Mesothelial cell of epicardium (in vitro differentiated cells): ENCODE measurements around the gene TLCD1. TPM values are rescaled to one million over a fixed set of nuclear protein-coding genes. Genes with fewer than 3 reads are reported as not detected.

Source experiments
- DNase-seq, 2 experiments: peaks; one replicate each; pipeline ENCODE4 v3.0.0; 2021; ENCODE audit warnings: low spot score in 2 of 2; ENCODE audit not compliant: unreplicated experiment in 2 of 2
- H3K27ac Mint-ChIP-seq: 2 replicates; pipeline ENCODE4 v1.8.0; 2021; ENCODE audit warnings: mixed read lengths
- H3K27me3 Mint-ChIP-seq: 2 replicates; pipeline ENCODE4 v1.8.0; 2021; ENCODE audit warnings: low read depth, mixed read lengths
- H3K36me3 Mint-ChIP-seq: 2 replicates; pipeline ENCODE4 v1.8.0; 2021; ENCODE audit warnings: mixed read lengths
- H3K4me1 Mint-ChIP-seq: 2 replicates; pipeline ENCODE4 v1.8.0; 2021; ENCODE audit warnings: mixed read lengths
- H3K4me3 Mint-ChIP-seq: 2 replicates; pipeline ENCODE4 v1.8.0; 2021; ENCODE audit warnings: mild to moderate bottlenecking, moderate library complexity, mixed read lengths
- H3K9me3 Mint-ChIP-seq: 2 replicates; pipeline ENCODE4 v1.8.0; 2021; ENCODE audit warnings: mixed read lengths
- total RNA-seq: library from RNA; stranded (reverse); gene quantifications from 3 replicates; pipeline ENCODE4 v1.2.1, GENCODE V29; 2021
- TF ChIP-seq, protein P1 (sequence below): fragments of 200-600 bp; sonication (generic); IDR thresholded peaks from one replicate; pipeline ENCODE4 v1.5.0; 2021; ENCODE audit warnings: antibody characterized with exemption; ENCODE audit not compliant: unreplicated experiment

The TLCD1 gene
- total RNA-seq, 1 donor from 2014 or later, result 2.3 TPM

DNA sequence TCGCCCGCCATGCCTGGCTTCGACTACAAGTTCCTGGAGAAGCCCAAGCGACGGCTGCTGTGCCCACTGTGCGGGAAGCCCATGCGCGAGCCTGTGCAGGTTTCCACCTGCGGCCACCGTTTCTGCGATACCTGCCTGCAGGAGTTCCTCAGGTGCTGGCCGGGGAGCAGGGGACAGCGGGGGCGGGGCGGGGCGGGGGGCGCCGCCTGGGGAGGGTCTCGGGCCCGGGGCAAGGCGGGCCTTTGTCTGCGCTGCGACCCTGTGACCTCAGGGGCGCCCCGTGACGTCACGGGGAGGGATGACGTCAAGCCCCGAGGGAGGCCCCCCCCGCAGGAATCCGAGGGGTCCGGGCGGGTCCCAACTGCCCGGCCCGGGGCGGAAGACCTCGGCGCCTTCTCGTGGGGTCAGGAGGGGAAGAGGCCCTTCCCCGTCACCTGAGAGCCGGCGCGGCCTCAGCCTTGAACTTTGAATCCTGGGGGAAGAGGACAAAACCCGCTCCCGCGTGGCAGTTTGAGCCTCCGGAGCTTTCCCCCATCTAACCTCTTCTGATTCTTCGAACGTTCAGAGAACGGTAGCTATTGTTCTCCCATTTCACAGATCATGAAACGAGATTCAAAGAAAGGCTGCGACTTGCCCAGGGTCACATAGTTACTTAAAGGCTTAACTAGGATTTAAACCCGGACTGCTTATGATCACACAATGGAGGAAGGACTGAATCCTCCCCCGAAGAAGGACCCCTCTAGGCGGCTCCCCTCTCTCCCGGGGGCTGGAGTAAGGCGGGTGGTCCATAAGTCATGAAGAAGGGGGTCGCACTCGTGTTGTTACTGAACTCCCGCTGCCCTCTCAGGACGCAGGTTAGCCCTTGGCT is 18.3 kb upstream of the TLCD1 start:
- Mint-ChIP-seq H3K4me3 (peak overlapping the region; percentile 89), H3K36me3 (peaks cover 3% of the 10 kb centered on the region), H3K27ac (peak overlapping the region; percentile 98), H3K4me1 (peaks cover 32% of the 10 kb centered on the region), H3K27me3 (no peaks in the 10 kb centered on the region), H3K9me3 (no peaks in the 10 kb centered on the region)
- TF ChIP-seq, protein P1, sequence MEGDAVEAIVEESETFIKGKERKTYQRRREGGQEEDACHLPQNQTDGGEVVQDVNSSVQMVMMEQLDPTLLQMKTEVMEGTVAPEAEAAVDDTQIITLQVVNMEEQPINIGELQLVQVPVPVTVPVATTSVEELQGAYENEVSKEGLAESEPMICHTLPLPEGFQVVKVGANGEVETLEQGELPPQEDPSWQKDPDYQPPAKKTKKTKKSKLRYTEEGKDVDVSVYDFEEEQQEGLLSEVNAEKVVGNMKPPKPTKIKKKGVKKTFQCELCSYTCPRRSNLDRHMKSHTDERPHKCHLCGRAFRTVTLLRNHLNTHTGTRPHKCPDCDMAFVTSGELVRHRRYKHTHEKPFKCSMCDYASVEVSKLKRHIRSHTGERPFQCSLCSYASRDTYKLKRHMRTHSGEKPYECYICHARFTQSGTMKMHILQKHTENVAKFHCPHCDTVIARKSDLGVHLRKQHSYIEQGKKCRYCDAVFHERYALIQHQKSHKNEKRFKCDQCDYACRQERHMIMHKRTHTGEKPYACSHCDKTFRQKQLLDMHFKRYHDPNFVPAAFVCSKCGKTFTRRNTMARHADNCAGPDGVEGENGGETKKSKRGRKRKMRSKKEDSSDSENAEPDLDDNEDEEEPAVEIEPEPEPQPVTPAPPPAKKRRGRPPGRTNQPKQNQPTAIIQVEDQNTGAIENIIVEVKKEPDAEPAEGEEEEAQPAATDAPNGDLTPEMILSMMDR, result no peak
- DNase-seq, result peak in 1 of 2 experiments; percentile 59

DNA sequence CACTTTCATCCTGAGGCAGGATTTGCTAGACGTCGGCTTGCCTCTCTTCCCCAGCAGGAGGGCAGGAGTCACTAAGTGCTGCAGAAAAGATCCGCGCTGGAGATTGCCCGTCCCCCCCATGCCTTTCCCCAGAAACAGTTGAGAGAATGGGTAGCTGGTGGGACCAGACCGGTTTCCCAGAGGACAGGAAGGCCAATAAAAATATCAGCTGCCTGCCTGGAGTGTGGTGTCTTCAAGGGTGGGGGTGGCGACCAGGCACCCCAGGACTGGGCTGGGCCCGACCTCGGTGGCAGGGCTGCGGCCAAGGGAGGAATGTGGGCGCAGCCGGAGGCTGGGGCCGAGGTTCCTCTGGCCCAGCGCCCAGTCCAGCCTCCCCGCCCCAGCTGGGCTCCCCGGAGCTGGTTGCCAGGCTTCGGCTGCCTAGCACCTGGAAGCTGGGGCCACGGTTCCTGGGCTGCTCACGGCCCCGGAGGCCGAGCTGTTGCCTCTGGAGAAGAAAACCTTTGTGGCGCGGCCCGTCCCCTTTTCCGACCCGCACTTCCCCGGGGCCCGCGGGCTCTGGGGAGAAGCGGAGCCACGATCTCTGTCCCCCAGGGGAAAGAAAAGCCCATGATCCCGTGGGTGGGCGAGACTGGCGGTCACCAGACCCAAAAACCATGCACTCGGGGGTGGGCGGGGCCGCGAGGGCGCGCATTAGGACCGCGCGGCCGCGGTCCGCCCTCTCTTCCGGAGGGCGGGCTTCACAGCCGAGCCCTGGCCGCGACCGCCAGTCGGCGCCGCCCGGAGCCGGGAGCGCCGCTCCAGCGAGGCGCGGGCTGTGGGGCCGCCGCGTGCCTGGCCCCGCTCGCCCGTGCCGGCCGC is 17.4 kb upstream of the TLCD1 start, which contains the start of gene TRAF4:
TRAF4 (plus strand) TSS at position 769 of the 861 bp plus-strand sequence. CDS start 102 bp downstream, outside the sequence.
- TF ChIP-seq, protein P1, result no peak
- peaks cover 32% of the 10 kb centered on the region for H3K4me1 Mint-ChIP-seq
- H3K4me3 Mint-ChIP-seq, result peak within 1 kb of the TSS; percentile 89
- H3K9me3 Mint-ChIP-seq, result no peaks in the 10 kb centered on the region
- DNase-seq, result peak; percentile 72 to 80
- no peaks in the 10 kb centered on the region for H3K27me3 Mint-ChIP-seq
- no peaks in the 10 kb centered on the region for H3K36me3 Mint-ChIP-seq
- peak within 1 kb of the TSS; percentile 98 for H3K27ac Mint-ChIP-seq

DNA sequence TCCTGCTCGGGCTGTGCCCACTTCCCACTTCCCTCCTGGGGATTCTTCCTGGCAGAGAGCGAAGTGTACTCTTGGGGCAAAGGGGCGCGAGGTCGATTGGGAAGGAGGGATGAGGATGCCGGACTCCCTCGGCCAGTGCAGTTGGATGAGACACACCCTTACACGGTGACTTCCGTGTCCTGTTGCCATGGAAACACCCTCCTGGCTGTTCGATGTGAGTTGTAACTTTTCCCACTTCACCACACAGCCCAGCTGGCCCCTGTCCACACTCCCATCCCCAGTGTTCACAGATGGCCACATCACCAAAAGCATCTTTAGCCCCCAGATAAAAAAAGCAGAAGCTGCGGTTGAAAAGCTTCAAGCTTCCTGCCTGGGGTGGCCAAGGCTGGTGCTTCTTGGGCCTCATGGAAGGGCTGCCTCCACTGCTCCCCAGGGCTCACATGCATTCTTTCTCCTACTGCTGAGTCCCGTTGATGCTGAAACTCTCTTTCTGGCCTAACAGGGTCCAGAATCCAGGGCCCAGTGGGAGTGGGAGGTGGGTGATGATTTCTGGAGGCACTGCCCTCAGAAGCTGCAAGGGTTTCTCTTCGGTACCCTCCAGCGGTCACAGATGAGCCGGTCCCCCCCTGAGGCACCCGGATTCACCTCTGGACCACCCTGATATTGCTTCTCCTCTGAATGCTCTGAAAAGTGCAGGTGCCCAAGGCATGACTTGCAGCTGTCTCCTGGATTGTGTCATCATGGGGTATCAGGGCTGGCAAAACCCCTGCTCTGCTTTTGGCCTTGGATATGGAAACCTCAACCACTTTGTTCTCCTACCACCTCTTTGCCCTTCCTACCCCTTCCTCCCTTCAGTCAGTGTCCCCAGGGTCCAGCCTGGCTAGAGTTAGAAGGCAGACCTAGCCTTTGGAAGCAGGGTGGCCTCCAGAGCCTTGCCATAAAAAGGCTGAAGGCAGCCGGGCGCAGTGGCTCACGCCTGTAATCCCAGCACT is 15.6 kb upstream of the TLCD1 start:
- no peak overlapping the region for H3K4me3 Mint-ChIP-seq
- DNase-seq, result no peak
- TF ChIP-seq, protein P1, result no peak
- no peaks in the 10 kb centered on the region for H3K9me3 Mint-ChIP-seq
- no peaks in the 10 kb centered on the region for H3K27me3 Mint-ChIP-seq
- peak overlapping the region; percentile 30 for H3K27ac Mint-ChIP-seq
- H3K4me1 Mint-ChIP-seq, result peaks cover 16% of the 10 kb centered on the region
- H3K36me3 Mint-ChIP-seq, result no peaks in the 10 kb centered on the region

DNA sequence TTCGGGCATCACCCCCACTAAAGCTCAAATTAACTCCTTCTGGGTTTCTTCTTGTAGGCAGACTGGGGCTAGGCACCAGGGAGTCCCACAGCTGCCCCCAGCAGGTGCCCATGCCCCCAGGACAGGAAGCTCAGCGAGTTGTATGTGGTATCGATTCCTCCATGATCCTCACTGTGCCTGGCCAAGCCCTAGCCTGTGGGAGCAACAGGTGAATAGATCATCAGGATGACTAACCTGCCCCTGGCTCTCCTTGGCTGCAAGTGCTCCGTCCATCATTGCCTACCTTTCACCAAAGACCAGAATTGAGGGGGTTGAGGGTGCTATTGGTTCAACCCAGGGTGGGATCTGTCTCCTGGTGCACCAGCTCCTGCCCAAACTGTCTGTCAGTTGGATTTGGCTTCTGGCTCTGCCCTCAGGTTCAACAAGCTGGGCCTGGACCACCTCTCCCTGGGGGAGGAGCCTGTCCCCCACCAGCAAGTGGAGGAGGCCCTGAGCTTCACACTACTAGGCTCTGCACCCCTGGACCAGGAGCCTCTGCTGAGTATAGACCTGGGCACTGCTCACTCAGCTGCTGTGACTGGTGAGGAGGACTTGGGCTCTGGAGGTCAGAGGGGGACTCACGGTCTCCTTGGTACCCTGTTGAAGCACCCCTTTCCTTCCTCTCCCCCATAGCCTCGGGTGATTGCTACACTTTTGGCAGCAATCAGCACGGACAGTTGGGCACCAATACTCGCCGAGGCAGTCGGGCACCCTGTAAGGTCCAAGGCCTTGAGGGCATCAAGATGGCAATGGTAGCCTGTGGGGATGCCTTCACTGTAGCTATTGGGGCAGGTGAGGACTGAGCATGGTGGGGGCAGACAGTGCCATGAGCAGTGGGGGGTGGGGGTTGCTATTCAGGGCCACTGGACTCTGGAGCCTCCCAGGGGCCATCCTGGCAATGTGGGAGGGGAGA is 14.6 kb upstream of the TLCD1 start:
- no peaks in the 10 kb centered on the region for H3K36me3 Mint-ChIP-seq
- no peaks in the 10 kb centered on the region for H3K27me3 Mint-ChIP-seq
- H3K27ac Mint-ChIP-seq, result no peak overlapping the region
- TF ChIP-seq, protein P1, result no peak
- H3K4me3 Mint-ChIP-seq, result no peak overlapping the region
- no peak for DNase-seq
- peaks cover 9% of the 10 kb centered on the region for H3K4me1 Mint-ChIP-seq
- H3K9me3 Mint-ChIP-seq, result no peaks in the 10 kb centered on the region
